Measurements from ENCODE around the gene CLBA1.

The CLBA1 gene

DNA sequence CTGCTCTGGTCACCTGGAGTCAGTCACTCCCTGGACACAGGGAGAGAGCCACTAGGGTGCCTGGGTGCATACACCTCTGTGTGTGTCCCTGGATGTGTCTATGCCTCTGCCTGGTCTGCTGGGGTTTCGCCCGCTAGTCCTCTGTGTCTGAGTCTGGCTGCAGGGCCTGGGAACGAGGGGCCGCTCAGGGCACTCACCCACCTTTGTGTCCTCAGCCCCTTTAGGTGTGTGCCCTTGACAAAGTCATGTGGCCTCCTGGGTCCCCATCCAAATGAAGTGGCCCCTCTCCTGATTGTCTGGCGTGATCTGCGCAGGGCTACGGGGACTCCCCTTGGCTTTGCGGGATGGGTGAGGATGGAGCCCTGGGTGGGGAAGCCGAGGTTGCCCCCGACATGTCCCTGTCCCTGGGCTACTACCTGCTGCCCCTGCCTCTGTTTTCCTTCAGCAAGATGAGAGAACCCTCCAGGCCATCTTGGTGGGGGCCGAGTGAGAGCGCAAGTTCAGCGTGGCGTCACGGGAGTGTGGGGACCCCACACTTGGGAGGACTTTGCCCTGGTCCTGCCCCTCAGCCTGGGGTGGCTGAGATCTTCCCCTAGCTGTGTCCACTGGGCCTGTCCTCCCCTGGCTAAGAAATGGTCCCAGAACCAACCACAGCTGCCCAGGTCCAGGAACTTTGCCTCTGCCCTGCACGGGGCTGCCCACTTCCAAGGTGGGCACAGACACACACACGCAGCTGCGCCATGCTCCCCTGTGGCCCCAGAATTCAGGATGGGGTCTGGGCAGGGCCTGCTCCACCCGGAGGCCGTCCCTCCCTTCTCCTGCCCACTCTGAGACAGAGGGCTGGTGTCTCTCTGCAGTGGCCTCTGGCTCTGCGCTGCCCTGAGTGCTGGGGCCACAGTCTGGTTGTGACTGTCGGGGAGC lies 4.7 kb upstream of the CLBA1 start:
- no peak for DNase-seq

DNA sequence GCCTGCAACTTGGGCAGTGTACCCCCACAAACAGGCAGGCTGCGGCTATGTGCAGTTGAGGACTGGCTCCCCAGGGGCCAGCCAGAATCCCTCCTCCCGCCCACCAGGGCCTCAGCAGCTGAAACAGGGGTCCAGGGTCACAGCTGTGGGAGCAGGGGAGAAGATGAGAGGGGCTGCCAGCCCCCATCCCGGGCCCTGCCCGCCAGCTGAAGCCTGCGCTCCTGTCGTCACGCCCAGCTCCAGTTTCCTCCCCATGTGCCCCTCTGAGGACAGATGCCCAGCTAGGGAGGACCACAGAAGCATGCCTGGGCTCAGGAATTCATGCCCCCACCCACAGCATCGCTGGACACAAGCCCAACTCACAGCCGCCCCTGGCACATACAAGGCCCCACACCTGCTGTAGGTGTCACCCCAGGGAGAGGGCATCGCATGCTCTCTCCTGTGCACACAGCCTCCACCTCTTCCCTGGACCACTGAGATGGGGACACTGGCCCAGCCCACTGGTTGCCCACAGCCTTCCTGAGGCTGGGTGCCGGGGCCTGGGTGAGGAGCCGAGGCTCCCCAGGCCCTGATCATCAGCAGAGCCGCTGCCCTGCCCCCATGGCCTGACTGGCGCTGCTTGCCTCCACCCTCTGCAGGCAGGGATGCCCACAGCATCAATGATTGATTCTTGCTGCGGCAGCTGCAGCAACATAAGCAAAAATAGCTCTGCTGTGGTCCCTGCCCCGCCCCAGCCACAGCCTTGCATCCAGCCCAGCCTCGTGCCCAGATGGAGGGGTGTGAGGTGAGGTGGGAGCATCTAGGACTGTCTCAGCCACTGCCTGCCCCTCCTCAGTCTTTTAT lies 3.7 kb upstream of the CLBA1 start:
- DNase-seq: no peak

DNA sequence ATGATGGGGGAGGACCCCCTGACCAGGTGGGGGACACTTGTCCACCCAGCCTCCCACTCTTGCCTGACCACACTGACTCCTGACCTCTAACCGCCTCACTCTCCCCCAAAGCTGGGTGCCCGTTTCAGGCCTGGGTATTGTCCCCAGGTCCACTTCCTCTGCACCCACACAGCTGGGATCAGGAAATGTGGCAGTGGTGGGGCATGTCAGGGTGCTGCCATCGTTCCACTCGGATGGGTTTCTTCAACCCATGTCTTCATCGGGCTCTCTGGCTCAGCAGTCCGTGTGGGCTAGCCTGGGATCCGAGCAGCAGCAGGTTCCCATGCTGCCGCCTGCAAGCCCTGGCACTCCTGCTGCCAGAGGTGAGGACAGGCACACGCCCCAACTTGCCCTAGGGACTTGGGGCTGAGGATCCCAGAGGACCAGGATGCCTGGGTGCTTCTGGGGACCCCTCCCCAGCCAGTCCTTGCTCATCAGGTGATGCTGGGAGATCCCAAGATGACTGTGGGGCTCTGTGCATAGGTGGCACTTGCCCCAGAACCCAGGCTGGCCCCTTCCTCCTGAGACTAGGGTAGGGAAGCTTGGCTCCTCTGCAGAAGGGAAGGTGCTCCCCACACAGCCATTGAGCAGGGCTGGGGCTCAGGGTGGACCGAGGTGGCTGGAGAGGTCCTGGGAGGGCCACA lies 2.9 kb upstream of the CLBA1 start:
- DNase-seq: peak in 1 of 2 donors; percentile 15

DNA sequence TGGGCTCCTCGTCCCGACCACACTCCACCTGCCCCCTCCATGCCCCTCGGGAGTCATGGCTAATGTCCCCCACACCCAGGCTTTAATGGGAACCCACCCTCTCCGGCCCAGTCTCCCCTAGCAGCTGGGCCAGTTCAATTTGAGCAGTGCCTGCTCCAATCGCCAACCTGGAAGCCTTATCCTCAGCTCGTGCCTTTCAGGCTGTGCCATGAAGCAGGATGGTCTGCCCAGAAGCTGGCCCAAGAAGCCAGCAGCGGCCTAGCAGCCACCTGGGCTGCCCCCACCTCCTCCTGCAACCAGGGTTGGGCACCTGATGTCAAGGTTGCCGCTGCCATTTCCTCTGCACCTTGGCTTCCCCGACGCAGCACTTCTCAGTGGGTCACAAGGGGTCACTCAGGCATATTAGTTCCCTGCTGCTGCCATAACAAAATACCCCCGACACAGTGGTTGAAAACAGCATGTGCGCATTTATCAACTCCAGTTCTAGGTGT lies 2.3 kb upstream of the CLBA1 start:
- DNase-seq: no peak

DNA sequence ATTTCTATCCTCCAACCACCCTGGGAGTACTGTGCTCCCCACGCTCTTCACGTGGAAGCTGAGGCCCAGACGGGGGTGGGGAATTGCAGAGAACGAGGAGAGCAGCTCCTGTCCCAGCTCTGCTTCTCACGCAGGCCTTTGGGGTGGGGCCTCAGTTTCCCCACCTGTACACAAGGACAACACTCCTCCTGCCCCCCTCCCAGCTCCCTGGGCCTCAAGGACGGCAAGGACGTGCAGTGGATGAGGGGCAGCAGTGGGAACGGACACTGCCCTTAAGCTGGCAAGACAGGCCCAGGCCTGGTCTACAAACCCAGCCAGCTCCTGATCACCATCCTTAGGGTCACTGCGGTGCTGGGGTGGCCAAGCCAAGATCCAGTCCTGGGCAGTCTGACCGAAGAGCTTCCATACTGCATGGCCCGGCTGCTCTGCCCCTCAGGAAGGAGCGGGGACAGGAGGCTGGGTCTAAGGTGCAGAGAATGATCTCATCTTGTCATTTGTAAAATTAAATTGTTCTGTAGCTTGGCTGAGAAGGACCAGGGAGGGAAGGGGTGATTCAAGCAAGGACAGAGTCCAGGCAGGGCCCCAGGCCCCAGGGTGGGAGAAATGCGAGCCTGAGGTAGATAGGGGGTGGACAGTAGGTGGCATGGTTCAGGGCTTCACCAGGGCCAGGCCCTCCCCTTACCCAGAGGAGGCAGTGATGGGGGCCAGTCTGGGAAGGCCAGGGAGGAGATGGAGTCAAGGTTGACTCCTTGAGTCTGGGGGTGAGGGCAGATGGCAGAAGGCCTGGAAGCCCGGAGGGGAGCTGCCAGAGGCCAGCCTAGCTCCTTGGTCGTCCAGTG lies 1.3 kb upstream of the CLBA1 start:
- DNase-seq: no peak

DNA sequence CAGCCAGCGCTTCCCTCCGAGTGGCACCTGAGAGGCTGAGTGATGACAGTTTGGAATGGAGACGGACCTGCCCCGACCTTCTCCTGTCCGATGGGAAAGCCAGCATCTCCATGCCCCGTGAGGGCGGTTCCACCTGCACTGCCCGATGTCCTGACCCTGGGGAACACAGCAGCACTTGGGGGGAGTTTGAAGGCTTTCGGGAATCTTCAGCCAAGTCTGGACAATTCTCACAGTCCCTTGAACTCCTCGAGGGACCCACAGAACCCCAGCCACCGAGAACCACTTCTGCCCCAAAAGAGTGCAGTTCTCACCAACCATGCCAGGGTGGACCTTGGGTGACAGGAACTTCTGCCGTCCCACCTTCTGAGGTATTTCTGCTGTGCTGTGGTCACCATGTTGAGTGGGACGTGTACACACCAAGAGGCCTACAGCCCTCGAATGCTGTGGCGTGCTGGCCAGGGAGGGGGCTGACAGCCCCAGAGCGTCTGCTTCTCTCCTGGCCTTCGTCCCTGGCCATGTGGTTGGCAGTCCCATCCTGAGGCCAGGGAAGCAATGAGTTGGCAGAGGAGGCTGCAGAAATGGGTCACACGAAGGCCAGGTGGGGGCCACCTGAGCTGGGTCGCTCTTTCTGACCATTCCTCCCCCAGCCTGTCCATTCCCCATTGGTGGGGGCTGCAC lies 1.0 kb downstream of the CLBA1 start:
- no peak for DNase-seq

DNA sequence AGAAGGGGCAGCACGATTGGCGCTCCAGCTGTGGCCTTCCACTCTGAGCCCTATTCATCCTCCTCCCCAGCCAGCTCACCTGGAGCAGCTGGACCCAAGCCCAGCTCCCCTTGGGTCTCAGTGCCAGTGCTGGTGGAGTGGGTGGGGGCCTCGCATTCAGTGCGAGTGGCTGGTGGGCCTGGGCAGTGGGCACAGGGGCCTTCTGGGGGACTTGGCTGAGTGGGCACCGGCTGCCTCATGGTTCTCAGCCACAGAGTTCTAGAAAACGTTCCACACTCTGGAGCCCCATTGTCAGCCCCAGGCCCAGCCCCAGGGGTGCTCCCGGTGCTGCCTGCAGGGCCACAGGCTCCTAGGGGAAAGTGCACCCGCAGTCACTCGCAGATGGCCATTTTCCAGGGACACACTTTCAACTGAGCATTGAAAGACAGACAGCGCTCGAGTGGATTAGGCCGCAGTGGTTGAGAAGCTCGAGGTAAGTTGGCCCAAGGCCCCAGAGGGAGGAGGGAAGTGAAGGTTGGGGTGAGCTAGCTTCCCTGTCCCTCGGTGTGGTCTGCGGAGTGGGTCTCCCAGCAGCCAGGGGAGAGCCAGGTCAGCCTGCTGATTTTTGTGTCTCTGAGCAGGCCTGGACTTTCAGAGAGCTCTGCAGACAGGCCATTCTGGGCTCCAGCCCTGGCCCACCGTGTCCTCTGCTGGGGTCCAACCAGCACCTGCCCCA lies 3.8 kb downstream of the CLBA1 start:
- DNase-seq: no peak

DNA sequence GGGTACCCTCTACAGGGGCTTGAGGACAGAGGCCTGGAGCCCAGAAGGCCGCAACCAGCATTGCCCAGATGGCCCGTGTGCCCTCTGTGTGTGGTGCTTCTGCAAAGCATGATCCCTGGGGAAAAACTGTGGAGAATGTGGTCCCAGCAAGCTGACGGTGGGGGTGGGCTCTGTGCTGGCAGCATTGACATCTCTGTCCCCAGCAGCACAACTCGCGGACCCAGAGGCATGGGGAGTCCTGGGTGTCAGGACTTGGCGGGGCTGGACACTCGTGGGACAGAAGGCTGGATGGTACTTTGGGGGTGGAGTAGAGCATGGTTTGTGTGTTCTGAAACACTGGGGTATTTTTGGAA lies 4.3 kb downstream of the CLBA1 start:
- DNase-seq: no peak

DNA sequence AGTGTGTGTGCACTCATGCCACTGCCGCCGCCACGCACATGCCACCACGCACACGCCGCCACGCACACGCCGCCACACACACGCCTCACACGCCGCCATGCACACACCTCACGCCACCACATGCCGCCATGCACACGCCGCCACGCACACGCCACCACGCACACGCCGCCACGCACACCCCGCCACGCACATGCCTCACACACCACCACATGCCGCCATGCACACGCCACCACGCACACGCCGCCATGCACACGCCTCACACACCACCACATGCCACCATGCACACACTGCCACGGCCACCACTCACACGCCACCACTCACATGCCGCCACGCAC lies 6.3 kb downstream of the CLBA1 start:
- DNase-seq: no peak

DNA sequence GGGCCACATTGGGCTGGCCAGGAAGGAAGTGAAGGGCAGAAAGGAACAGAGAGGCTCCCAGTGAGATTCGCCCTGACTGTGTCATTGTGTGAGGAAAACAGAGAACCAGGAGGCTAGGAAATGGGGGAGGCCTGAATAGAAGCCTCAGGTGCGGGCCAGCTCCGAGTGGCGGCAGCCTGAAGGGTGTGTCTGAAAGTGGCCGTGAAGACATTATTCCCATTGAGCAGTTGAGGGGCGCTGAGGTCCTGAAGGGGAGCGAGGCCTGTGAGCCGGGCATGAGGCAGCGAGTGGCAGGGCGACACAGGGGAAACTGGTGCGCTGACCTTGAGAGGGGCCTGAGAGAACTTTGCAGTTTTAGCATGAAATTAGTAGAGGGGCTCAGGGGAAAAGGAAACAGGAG lies 6.9 kb downstream of the CLBA1 start:
- no peak for DNase-seq

DNA sequence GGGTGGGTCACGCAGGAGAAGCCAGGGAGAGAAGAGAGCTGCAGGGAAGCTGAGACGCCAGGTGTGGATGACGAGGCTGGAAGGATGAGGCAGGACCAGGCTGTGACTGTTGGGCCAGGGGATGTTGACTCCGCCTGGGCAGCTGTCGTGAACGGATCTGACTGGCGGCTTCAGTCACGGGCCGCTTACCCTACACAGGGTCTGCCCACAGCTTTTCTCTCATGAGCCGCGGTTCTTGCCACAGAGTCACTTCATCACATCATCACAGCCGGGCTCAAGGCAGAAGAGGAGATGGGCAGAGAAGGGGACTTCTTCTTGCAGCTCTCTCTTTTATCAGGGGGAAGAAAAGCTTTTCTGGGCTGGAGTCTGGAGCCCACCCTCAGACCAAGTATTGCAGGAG lies 7.7 kb downstream of the CLBA1 start:
- no peak for DNase-seq

DNA sequence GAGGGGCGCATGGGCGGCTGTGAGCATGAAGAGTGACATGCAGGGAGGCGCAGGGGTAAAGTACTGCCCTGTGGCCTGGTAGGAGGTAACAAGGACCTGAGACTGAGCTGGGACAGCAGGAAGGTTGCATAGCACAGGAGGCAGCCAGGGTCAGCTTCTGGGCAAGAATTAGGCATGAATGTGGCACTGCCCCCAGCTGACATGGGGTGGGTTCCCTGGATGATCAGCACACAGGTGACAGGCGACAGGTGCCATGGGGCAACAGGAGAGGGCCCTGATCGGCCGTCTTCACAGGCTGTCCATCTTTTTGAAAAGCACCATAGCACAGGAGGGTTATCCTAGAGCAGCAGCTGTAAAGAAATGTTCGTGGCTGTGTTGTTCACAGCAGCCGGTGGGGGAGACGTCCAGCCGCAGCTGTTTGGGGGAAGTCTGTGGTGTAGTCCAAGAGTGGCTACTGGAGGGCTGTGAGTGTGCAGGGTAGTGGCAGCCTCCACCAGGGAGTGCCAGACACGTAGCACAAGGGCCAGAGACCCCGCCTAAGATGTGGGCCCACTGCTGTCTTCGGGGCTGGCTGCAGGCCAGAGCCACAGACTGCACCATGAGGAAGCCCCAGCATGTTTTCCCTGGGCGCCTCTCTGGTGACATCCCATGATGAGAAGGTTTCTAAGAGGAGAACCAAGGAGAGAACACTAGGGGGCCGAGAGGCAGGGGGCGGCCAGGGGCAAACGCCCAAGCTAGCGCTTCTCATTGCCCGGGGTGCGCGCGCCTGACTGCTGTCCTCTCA lies 8.4 kb downstream of the CLBA1 start:
- DNase-seq: no peak

DNA sequence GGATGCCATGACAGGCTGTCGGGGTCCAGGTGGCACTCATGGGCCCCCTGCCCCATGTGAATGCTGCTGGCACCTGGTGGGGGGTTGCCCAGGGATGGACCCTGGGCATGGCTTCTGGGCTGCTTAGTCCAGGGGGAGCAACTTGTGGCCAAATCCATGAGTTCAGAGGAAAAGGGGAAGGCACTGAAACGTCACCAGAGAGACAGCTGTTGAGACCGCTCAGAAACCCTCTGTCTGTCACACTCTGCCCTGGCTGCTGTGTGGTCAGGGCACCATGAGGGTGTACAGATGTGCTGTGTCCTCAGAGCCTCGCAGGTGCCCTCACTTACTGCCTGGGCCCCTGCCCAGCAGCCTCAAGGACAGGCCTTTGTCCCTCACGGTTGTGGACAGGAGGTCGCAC lies 9.4 kb downstream of the CLBA1 start:
- no peak for DNase-seq

DNA sequence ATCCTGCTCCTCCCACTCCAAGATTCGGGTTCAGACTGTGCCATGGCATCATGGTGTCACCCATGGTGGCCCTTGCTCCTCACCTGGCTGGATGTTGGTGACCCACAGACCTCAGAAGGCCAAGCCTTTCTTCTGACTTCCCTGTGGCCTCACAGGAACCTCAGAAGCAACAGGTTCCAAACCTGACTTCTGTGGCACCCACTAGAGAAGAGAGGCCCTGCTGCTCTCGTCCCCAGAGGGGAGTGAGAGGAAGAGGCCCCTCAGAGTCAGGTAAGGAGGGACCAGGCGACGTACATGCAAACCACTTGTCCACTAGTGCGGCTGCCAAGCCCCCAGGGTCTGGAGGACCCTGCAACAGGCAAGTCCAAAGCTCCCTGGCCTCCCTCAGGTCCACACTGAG lies 10.4 kb downstream of the CLBA1 start:
- no peak for DNase-seq

DNA sequence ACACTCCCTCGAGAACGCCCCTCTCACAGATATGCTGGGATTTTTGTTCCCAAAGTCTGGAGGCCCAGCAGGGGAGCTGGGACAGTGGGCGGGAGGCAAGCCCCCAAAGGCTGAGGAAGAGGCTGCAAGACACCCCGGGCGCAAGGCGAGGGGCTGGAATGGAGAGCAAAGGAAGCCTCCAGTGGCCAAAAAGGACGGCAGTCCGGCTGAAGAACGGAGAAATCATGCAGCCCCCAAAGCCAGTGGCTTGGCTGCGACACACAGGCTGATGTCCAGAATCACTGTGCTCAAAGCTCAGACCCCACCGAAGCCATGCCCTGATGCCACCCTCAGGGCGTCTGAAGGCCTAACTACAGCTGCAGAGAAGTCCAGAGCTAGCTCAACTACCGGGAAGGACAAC lies 10.9 kb downstream of the CLBA1 start:
- no peak for DNase-seq

DNA sequence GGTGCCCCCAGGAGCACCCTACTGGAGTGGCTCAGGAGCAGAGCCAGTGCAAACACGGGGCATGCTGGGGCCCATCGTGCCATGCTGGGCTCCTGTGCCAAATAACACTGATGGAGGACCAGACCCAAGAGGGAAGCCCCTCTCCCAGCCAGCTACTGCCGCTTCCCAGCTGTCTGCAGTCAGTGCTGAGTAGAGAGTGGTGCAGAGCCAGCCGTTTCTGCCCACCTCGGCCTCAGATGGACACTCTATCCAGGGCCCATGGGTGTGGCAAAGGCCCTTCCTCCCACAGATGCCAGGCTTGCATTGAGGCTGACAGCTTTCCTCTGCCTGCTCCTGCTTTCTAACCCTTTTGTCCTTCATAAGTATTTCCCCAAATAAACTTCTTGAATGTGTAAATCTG lies 13.2 kb downstream of the CLBA1 start:
- DNase-seq: no peak

DNA sequence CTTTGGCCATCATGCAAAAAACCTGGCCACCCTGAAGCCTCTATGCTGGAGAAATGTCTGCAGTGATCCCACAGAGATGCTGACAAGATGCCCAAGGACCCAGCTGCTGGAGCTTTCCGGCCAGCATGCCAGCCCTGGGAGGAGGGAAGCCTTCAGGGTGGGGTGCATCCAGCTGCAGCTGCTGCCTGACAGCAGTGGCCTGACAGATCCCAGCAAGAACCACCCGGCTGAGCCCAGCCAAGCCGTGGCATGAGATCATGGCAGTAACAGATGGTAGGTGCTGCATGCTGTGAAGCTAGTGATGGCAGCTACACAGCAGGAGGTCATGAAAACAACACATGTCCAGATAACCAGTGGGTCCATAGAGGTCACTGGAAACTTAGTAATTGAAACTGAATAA lies 13.8 kb downstream of the CLBA1 start:
- DNase-seq: no peak

DNA sequence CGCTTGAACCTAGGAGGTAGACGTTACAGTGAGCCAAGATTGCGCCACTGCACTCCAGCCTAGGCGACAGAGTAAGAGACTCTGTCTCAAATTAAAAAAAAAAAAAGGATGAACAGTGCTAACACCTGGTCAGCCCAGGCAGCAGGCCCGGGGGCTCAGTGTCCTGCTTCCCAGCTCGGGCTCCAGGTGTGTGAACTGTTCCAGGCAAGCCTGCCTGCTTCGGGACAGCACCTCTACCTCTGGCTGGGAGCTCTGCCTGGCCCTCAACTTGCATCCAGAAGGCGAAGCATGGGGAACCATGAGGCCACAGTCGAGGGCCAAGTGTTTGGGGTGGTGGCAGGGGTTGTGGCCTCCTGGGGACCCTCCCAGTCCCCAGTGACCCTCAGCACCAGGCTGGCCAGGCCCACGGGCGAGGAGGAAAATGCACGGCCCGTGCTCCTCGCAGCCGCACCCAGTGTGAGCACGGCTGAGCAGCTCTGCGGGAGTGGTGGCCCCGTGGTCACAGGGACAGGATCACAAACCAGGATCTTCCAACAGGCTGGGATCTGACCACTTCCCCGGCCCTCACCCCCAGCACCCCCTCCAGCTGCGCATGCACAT lies 19.8 kb downstream of the CLBA1 start:
- DNase-seq: no peak

DNA sequence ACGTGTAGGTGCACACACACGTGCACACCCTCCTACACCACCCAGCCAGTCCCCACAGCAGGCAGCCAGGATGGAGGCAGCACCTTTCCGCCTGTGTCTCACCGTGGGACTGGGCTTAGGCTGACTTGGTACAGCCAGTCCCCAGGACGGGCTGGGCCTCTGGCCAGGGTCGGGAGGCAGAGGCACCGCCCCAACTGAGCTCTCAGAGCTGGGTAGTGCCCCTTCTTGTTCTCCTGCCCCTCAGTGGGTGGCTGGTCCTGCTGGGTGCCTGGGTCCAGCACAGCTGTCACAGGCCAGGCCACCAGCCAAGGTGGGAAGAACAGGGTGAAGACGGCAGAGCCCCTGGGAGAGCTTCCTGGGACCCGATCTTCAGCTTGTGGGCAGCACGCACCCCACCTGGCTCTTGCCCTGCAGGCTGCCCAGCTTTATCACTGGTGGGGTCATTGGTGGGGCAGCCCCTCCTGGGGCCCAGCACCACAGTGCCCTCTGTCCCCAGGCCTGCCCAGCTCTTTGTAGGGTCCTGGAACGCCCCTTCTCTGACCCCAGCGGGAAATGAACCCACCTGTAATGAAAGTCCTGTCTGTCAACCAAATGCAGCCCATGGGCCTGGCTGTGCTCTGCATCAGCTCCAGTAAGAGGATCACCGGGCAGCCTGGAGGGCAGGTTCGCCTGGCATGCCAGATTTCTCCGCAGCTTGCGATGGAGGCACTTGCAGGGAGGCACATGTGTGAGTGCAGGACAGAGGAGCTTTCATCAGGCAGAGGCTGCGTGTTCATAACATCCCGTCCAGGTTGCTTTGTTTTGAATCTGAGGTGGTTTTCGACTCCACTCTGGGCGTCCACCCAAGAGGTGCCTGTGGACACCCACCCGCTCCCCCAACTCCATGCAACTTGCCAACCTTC lies 20.6 kb downstream of the CLBA1 start:
- no peak for DNase-seq

Data from inflammatory macrophage (primary cell).